GM19351 (cell line): ENCODE data around the gene HACL1.
"Not testable (repeated sequence)": the region's sequence is repeated elsewhere in the genome, so short reads cannot be mapped to it uniquely, and the experiment has no call there.

Experiments used
- ATAC-seq: cut with Tn5 transposase; IDR thresholded peaks from one replicate; pipeline ENCODE4 v1.9.1; 2021; ENCODE audit warnings: mild to moderate bottlenecking, moderate library complexity; ENCODE audit not compliant: unreplicated experiment

HACL1 gene

DNA sequence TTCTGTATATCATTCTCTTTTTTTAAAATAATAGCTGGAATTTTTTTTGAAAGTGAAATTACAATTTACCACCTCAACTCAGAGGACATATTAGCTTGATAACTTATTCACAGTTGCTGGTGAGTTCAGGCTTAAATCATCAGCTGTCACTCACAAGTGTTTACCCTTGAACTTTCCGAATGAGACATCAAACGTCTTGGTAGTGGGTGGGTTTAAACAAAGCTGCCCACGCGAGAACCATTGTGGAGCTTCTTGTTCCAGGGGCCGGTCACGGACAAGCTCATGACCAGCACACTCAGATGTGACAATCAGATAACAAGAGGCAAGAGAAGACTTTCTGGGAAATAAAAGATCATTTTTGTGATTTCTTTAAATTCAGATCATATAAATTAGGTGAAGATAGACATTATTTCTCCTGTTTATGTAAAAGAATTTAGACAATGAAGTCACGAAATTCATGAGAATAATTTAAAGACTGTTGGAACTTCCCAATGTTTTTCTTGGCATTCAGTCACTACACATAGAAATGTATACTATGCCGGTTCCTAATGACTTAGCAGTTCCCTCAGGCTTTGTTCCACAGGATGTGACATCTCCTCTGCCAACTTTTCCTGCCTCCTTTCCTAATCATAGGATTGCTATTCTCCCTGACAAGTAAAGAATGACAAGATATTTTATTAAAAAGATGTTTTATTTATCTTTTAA lies 29.4 kb upstream of the HACL1 start:
- peak; percentile 54 for ATAC-seq

DNA sequence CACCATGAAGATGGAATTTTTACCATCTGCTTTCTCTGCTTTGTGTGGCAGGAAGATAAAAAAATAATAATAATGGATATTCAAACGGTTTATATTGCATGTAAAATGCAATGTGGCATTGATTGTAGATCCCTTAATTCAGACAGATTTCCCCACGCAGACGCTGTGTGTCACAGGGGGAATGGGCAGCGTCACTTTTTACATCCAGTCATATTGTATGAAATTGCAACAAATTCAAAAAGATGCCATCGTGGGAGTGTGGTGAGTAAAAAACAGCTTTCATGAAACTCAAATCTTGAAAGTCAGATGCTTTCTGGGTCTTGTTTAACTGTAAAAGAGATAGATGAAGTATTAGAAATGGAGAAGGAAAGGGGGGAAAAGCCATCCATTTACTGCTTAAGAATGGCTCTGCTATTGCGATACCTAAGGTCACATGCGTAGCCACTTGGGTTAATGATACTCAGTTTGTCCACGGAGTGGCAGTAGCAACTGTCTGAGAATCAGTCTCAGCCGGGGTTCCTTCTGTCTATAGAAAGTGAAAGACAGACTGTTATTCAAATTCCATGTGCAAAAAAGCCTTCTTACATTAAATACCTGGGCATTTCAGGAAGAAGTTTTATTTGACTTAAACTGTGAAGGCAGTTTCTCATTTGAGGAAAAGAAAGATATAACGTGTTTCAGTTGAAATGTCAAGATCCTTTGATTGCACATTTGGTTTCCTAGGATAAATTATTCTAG lies 28.7 kb upstream of the HACL1 start:
- peak; percentile 97 for ATAC-seq

DNA sequence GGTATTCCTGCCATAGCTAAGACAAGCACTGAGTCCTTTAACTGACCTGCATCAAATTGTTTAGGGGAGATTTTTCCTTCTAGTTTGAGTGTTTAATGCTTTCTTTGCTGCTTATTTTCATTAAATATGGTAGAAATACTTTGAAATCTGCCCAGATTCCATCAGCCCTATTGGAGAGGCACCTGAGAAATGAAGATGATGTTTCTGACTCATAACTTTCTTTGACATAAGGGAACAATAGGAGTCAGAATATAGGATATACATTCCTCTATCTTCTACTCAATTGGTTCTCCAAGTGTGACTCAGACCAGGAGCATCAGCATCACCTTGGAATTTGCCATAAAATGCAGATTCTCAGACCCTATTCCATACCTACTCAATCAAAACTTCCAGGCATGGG lies 27.6 kb upstream of the HACL1 start:
- no peak for ATAC-seq

DNA sequence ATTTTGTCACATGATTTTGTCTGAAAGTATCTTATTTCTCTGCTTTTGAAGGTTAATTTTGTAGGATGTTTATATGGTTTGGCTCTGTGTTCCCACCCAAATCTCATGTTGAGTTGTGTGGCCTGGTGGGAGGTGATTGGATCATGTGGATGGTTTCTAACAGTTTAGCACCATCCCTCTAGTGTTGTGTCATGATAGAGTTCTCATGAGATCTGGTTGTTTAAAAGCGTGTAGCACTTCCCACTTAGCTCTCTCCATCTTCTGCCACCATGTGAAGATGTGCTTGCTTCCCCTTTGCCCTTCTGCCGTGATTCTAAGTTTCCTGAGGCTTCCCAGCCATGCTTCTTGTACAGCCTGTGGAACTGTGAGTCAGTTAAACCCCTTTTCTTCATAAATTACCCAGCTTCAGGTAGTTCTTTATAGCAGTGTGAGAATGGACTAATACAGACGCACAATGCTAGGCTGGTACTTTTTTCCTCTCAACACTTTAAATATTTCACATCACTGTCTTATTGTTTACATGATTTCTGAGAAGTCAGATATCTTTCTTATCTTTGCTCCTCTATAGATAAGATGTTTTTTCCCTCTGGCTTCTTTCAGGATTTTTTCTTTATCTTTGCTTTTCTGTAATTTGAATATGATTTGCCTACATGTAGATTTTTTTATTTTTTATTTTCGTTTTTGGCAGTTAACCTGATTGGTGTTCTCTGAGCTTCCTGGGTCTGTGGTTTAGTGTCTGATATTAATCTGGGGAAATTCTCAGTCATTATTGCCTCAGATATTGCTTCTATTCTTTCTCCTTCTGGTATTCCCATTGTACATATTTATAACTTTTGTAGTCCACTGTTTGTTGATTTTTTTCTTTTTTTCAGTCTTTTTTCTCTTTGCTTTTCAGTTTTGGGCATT lies 22.4 kb upstream of the HACL1 start:
- no peak for ATAC-seq

DNA sequence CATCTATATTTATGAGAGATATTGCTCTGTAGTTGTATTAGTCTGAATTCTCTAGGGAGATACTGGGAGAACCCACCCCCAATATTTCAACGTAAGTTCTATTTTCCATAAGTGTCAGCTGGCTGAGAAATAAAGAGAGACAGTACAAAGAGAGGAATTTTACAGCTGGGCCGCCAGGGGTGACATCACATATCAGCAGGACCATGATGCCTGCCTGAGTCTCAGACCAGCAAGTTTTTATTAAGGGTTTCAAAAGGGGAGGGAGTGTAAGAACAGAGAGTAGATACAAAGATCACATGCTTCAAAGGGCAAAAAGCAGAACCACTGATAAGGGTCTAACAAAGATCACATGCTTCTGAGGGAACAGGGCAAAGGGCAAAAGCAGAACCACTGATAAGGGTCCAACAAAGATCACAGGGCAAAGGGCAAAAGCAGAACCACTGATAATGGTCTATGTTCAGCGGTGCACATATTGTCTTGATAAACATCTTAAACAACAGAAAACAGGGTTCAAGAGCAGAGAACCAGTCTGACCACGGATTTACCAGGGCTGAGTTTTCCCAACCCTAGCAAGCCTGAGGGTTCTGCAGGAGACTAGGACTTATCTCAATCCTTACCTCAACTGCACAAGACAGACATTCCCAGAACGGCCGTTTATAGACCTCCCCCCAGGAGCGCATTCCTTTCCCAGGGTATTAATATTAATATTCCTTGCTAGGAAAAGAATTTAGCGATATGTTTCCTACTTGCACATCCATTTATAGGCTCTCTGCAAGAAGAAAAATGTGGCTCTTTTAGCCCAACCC lies 18.5 kb upstream of the HACL1 start:
- ATAC-seq: not testable (repeated sequence)

DNA sequence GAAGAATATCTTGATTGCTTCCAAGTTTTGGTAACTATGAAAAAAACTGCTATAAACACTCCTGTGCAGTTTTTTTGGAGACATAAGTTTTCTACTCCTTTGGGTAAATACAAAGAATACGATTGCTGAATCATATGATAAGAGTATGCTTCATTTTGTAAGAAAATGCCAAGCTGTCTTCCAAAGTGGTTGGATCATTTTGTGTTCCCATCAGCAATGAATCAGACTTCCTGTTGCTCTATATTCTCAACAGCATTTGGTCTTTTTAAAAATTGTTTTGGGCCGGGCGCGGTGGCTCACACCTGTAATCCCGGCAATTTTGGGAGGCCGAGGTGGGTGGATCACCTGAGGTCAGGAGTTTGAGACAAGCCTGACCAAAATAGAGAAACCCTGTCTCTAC lies 14.7 kb upstream of the HACL1 start:
- ATAC-seq: no peak

DNA sequence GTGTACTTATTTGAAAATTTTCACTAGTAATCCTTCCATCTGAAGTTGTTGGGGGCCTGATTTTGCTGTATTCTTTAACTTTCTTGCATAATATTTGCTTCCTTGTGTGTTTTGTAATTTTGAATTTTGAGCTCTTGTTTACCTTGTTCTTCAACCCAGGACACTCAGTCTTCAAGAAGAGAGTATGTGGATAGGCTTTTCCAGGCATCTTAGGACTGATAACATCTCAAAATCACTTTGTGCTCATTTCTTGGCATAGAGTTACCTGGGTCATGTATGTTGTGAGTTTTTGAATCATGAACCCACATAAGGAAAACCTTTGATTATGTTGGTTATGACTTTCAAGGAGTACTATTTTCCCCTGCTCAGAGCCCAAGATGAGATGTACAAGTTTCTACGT lies 13.6 kb upstream of the HACL1 start:
- no peak for ATAC-seq

DNA sequence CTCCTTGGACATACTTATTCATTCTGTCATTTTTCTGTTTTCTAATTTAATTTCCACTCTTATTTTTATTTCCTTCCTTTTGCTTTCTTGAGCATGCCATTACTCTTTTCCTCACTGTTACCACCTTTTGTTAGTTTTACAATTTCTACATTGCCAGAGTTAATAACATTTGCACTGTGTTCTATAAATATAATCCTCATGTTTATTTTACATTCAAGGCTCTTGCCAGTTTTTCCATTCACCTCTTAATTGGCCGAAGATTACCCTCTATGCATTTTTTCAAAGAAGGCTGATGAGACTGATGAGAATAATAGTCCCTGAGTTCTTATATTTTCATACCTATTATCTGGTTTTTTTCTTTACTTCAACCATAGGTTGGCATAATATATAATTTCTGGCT lies 10.6 kb upstream of the HACL1 start:
- ATAC-seq: no peak

DNA sequence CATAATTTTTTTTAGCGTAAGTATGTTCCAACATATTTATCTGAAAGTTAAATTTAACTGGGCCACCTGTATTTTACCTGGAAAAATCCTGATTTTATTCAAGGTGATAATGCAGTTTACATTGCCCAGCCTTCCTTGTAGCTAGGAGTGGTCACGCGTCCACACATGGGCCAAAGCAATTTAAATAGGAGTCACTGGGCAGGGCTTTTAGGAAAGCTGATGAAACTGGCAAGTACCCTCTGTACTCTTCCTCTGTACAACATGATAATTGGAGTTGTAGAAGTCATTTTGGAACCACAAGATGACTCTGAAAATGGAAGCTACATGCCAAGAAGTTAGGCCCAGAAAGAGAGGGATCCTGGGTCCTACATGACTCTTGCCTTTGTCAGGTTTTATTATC lies 9.6 kb upstream of the HACL1 start:
- no peak for ATAC-seq

DNA sequence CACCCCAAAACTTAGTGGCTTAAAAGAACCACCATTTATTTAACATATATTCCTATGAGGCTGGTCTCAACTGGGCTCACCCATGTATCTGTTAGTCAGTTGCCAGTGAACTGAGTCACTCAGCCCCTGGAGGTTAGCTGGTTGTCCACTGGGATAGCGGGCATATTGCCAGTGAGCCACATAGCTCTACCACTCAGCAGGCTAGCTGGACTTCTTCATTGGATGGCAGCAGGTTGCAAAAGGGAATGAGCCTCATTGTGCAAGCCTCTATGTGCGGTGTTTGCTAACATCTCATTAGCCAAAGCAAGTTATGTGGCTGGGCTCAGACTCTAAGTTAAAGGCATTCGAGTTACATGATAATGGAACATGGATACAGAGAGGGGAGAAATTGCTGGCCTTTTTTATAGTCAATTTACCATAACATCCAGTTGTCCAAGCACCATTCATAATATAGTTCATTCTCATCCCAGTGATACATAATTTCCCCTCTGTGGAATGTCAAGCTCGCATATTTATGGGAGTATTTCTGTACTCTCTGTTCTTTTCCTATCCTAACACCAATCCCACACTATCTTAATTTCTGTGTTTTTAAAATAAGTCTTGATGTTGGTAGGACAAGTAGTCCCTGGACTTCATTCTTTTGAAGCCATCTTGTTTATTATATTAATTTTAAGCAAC lies 8.9 kb upstream of the HACL1 start:
- ATAC-seq: no peak

DNA sequence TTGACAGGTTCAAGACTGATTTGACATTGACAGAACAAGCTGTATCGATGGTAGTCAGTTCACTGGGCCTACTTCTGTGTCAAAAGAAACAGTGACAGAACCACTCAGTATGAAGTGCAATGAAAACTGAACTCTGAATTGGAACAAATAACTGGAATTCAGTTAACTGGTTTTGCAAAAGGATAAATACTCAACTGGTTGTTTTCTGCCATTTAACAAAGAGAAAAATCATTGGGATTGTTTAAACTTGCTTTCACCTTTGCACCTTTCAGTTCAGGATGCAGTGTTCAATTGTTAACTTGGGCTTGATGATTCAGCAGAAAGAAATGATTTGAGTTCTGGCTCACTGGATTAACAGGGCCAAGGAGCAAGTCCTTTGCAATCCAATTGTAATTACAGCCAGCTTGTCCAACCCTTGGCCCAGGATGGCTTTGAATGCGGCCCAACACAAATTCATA lies 5.1 kb upstream of the HACL1 start:
- ATAC-seq: no peak

DNA sequence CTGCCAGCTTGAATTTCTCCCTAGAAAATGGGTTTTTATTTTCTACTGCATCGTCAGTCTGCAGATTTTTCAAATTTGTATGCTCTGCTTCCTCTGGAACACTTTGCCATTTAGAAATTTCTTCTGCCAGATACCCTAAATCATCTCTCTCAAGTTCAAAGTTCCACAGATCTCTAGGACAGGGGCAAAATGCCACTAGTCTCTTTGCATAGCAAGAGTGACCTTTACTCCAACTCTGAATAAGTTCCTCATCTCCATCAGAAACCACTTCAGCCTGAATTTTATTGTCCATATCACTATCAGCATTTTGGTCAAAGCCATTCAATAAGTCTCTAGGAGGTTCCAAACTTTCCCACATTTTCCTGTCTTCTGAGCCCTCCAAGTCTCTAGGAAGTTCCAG lies 3.2 kb upstream of the HACL1 start:
- not testable (repeated sequence) for ATAC-seq

DNA sequence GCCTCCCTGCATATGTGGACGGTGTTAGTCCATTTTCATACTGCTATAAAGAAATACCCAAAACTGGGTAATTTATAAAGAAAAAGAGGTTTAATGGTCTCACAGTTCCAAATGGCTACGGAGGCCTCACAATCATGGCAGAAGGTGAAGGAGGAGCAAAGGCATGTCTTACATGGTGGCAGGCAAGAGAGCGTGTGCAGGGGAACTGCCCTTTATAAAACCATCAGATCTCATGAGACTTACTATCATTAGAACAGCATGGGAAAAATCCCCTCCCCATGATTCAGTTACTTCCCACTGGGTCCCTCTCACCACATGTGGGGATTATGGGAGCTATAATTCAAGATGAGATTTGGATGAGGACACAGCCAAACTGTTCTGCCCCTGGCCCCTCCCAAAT lies 1.4 kb upstream of the HACL1 start:
- not testable (repeated sequence) for ATAC-seq

DNA sequence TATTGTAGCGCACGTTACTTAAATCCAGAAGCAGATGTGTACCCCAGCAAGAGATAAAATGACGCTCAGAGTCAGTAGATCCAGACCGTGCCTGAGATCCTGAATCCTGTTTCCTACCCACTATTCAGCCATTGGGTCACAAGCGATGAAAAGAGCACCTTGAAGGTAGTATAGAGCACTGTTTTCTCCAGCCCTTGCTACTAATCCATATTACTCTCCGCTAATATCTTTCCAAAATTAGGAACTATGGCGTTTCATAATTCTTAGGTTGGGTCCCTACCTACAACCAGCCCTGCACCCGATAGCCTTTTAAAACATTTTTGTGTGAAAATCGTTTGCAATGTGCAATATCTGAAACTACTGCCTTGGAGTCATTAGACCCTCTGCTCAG lies 772 bp upstream of the HACL1 start:
- peak; percentile 16 for ATAC-seq

DNA sequence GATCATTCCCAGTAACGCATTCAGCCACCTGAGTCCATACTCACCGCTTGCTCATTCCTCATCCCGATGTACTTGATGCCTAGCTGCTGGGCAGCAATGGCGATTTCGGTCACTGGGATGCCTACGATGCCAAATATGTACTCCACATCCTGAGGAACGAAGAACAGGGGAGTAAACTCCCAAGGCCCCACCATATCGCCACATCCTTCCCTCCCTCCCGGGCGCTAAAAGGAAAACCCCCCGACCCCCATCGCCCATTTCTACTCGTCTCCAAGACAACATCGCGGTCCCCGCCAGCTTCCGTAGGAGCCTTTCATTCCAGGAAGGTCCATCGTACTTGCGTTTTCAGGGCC lies 347 bp downstream of the HACL1 start:
- peak; percentile 12 for ATAC-seq

DNA sequence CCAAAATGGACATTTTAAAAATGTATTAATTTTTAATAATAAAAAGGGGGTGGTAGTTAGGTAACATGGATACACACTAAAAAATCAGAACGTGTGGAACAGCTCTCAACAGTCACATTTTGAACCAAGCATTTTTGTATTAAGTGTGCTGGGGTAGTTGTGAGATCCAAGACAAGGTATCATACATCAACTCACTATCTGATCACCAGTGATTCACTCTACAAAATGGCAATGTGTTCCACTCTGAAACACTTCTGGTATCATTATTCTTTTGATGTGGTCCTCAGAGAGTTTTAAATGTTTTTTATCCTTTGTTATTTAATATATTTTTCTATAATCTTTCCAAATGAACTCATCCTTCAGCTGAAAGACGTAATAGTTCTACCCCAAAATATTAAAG lies 5.4 kb downstream of the HACL1 start:
- no peak for ATAC-seq

DNA sequence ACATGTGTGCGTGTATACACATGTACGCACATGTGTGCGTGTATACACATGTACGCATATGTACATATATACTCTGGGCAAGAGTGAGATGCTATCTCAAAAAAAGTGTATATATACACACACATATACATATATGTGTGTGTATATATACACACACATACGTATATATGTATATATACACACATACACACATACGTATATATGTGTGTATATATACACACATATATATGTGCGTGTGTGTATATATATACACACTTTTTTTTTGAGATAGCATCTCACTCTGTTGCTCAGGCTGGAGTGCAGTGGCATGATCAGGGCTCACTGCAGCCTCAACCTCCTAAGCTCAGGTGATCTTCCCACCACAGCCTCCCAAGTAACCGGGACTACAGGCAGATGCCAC lies 8.4 kb downstream of the HACL1 start:
- no peak for ATAC-seq

DNA sequence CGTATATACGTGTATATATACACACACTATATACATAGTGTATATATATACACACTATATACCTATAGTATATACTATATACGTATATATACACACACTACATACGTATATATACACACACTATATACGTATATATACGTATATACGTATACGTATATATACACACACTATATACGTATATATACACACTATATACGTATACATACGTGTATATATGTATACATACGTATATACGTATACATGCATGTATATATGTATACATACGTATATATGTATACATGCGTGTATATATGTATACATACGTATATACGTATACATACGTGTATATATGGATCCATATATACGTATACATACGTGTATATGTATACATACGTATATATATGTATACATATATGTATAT lies 9.4 kb downstream of the HACL1 start:
- no peak for ATAC-seq

DNA sequence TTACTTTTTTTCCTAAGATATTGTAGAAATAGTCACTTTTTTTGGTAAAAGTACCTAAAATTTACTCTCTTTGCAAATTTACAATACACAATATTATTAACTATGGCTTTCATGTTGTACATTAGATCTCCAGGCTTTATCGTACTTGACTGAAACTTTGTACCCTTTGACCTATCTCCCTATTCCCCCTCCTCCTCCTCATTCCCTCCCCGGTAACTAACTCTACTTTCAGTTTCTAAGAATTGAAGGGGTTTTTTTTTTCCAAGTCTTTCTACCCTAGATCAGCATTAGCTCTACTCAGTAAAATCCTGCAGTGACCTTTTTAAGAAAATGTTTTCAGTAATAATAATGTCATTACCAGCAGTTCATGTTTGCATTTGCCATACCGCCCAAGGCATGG lies 10.1 kb downstream of the HACL1 start:
- no peak for ATAC-seq

DNA sequence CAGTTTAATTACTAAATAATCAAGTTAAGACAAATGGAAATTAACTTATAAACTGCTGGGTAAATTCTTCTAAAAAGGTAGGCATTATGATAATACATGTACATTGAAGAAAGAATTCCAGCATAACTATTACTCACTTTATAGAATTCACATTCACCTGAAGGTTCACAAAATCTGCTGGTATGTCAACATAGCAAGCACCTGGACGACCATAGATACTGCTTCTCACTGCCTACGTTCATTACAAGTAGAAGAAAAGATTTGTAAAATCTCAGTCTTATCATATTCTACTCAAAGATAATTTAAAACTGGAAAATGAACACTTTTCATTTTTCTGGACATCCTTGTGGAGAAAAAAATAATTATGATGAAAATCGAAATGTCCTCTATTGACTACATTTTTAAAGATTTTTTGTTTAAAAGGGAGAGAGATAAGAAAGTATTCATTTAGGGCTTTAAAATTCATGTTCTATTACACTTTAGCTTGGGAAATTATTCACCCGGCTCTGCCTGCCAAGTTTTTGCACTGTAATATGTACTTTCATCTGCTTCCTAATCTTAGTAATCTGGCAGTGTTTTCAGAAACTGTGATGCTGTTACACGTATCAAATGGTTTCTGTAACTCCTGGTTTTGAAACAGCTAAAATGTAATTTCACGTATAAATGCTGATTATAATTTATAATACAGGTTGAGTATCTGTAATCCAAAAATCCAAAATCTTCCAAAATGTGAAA lies 16.1 kb downstream of the HACL1 start:
- no peak for ATAC-seq
